GM18909 (cell line): ENCODE measurements around the gene SPEG.
"Not testable (repeated sequence)": the region's sequence is repeated elsewhere in the genome, so short reads cannot be mapped to it uniquely, and the experiment has no call there.

ENCODE experiments used
- ATAC-seq: cut with Tn5 transposase; IDR thresholded peaks from one replicate; pipeline ENCODE4 v1.9.1; 2021; ENCODE audit warnings: mild to moderate bottlenecking; ENCODE audit not compliant: unreplicated experiment, poor library complexity

SPEG gene

DNA sequence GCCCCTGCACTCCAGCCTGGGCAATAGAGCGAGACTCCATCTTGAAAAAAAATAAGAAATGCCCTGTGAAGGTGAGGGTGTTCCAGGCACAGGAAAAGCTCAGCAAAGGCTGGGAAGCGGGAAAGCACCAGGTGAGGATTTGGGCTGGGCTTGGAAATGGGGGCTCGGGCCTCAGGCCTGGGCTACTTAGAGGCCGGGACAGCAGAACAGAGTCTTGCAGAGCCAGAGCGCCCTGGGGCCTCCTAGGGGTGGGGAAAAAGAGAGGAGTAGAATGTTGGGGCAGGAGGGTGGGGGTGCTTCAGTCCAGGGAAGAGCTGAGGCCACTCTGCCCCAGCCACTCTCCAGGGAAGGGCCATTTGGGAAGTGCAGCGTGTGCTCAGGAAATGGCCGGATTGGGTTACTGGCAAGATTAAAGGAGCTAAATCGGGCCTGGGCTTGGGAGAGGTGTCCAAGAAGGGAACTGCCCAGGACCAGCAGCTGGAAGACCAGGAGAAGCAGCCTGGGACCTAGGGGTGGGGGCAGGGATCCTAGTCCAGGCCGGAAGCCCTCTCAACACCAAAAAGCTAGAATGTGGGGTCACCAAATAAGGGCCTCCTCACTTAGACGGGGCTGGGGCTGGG lies 30.2 kb upstream of the SPEG start:
- ATAC-seq, result no peak

DNA sequence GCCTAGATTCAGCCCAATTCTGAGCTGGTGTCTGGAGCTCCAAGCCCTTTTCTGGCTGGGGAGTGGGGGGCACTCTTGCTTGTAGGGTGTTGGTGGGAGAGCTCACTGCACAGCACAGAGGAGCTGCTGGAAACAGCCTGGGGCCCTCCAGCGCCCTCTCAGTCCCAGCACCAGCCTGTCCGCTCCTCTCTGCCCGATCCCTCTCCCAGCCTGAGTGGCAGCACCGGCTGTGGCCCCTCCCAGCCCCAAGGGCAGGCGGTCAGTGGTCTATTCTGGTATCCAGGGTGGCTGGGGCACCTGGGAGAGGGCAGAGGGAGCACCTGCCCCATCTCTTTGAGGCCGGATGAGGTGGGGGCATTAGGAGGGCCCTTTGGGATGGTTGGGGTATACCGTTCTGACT lies 29.7 kb upstream of the SPEG start:
- no peak for ATAC-seq

DNA sequence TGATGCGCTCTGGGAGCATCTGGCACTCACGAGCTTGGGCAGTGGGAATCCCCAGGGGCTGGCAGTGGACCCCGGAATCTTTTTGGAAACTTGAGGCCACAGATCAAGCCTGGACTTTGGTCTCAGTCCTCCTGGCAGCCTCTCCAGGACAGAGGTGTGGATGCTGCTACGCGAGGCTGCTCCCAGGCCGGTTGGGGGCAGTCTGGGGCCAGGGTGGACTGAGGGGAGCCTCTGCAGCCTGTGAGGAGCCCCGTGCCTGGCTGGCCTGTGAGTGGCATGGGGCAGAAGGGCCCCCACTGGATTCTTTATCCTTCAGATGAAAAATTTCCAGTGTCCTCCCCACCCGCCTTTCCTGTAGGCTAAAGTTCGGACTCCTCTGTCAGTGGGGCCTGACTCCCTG lies 29.2 kb upstream of the SPEG start:
- no peak for ATAC-seq

DNA sequence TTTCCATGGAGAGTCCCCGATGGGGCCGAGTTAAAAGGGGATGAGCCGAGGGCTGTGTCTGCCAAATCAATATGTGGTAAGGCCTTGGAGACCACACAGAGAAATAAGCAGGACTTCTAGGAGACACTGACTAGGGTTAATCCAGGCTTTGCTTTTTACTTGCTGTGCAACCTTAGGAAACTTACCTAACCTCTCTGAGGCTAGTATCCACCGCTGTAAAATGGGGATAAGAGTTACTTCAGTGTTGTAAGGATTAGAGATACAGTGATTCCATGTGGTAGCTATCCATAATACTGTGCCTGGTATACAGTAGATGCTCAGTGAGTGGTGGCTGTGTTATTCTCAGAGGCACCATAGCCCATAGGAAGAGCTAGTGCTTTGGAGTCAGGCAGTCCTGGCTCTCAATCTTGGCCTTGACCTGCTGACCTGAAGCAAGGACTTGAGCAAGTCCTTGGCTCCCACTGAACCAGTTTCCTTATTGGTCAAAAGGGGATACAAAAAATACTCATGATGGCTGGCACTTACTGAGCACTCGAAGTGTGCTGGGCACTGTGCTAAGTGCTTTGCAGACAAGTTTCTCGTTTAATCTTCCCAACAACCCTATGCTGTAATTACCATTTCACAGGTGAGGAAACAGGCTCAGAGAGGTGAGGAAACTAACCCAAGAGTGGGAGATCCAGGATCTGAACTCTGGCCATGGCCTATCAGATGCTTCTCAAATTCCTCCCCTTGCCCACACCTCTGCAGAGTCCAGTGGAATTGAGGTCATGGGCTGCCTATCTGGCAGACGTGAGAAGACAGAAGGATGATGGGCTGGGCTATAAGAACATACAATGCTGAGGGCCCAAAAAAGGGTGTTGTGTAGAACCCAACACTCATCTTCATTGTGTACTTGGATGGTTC lies 28.4 kb upstream of the SPEG start:
- no peak for ATAC-seq

DNA sequence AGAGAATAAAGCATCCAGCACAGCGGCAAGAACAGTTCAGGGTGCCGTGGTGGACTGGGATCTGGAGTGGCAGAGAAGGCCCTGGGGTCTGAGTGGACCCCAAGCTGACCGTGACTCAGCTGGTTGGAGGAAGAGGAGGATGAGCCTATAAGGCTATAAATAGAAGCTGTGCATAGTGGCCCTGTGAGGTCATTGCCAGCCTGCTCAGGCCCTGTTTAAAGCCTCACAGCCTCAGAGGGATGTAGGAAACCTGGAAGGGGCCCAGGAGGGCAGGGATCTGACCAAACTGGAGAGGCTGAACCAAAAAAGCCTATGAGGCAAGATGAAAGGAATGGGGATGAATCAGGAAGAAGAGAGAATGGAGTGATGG lies 27.8 kb upstream of the SPEG start:
- ATAC-seq, result no peak

DNA sequence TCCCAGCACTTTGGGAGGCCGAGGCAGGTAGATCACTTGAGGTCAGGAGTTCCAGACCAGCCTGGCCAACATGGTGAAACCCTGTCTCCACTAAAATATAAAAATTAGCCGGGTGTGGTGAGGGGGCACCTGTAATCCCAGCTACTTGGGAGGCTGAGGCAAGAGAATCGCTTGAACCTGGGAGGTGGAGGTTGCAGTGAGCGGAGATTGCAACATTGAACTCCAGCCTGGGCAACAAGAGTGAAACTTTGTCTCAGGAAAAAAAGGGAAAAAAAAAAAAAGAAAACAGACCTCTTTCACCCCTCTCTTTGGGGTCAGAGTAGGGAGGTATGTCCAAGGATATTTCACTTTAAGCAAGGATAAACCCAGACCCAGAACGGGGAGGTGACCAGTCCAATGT lies 27.3 kb upstream of the SPEG start:
- ATAC-seq, result not testable (repeated sequence)

DNA sequence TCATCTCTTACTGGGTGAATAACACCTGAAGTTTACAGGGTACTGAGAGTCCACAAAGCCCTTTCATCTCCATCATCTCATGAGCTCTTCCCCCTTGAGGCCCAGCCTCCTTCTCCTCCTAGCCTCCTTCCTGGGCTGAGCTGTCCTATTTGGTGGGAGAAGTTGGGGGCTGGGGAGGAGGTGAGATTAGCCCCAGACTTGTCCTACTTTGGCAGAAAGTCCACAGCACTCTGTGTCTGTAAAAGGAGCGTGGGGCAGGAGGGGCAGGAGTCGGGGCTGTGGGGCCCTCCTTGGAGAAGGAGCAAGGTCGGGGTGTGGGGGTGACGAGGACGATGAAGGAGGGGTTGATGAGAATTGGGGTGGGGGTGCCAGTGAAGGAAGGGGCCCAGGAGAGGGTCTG lies 26.4 kb upstream of the SPEG start:
- ATAC-seq, result no peak

DNA sequence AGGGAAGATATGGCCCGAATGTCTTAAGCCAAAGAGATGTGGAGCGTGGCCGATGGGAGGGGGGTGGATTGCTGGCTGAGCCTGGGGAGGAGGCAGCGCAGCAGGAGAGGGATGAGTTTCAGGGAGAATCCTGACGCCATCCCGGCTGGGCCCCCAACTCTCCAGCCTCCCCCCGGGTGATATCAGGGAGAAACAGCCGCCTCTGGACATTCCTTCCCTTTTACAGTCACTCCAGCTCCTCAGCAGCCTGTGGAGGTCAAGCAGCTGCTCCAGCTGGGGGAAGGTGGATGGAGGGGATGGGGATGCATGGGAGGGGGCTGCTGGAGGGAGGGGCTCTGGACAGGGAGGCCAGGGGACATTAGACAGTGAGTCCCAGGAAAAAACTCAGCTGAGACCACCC lies 26.0 kb upstream of the SPEG start:
- no peak for ATAC-seq

DNA sequence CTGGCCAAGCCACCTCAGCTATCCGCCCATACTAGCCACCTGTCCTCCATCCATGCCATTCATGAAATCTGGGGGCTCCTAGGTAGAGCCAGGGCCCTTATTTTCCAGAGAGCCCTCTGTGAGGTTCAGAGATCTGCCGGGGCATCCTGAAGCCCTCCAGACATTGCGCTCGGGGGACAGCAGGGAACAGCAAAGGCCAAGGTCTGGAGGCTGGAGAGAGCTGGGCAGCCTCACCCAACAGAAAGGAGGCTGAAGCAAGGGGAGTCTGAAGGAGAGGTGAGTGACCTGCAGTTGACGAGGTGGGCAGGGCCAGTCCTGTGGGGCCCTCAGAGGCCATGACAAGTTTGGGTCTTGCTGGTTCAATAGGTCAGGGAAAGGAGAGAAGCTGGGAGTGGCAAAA lies 25.0 kb upstream of the SPEG start:
- no peak for ATAC-seq

DNA sequence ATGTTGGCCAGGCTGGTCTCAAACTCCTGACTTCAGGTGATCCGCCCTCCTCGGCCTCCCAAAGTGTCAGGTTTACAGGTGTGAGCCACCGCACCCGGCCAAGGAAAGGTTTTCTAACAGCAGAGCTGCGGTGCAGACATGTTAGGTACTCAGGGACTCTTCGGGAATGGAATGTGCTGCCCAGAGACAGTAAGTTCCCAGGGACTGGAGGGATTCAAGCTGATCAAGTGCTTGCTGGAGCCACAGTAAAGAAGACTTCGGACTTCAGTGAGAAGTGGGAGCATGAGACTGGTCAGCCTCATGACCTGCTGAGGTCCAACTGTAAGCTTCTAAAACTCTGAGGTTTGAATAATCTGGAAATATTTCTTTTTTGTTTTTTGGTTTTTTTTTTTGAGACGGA lies 24.3 kb upstream of the SPEG start:
- no peak for ATAC-seq

DNA sequence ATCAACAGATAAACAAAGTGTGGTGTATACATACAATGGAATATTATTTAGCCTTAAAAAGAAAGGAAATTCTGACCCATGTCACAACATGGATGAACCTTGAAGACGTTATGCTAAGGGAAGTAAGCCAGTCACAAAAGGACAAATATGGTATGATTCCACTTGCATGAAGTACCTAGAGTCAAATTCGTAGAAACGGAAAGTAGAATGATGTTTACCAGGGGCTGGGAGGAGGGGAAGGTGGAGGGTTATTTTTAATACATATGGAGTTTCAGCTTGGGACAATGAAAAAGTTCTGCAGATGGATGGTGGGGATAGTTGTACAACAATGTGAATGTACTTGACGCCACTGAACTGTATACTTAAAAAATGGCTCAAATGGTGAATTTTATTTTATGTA lies 19.8 kb upstream of the SPEG start:
- no peak for ATAC-seq

DNA sequence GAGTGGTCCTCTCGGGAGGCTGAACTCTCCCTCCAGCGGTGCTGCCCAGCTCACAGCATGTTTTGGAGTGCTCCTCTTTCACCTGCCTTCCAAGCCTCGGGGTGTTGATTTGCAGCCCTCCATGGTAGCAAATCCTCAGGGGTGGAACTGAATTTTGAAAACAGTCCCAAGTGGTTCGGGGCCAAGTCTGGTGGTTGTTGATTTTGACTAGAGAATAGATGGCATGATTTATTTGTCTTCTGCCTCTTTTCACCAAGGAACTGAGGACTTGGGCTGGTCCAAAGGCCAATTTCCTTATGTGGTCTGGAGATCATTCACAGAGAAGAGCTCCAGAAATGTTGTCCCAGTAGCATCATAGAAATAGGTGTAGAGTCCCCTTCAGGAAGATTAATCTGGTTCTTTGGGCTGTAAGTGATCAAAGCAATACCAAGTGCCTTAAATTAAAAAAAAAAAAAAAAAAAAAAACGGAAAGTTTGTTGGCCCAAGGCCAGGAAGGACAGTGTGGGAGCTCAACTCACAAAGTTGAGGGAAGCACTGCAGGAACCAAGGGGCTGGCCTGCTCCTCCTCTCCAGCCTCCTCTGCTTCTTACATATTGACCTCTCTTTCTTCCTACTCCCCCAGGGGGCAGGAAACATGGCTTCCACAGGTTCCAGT lies 18.9 kb upstream of the SPEG start:
- ATAC-seq, result no peak

DNA sequence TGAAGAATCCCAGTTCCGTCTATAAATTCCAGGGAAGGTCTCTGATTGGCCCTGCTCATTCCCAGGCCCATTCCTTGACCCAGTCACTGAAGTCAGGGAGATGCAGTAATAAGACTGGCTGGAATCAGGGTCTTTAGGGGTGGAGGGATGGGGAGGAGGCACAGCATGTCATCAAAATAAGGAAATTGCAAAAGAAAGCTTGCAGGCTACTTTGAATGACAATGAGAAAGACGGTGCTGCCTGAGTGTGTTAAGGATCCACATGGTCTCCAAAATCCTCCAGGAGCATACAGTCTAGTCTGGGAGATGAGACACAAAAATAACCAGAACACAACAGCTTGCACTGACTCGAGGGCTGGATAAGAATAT lies 18.4 kb upstream of the SPEG start:
- ATAC-seq, result no peak

DNA sequence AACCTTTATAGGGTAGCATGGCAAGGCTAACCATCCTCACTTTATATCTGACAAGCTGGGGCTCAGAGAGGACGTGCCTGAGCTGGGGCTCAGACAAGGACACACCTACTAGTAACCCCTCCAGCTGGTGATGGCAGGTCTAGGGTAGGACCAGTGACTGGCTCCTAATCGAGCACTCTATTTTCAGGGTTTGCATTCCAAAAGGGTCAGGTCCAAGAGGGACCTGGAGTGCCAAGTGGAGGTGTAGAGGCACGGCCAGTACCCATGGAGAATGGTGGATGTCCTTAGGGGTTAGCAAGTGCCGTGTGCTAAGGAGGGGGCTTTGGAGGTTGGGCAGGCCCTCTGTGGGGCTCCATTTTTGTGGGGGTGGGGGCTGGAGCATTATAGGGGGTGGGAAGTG lies 17.7 kb upstream of the SPEG start:
- ATAC-seq, result no peak

DNA sequence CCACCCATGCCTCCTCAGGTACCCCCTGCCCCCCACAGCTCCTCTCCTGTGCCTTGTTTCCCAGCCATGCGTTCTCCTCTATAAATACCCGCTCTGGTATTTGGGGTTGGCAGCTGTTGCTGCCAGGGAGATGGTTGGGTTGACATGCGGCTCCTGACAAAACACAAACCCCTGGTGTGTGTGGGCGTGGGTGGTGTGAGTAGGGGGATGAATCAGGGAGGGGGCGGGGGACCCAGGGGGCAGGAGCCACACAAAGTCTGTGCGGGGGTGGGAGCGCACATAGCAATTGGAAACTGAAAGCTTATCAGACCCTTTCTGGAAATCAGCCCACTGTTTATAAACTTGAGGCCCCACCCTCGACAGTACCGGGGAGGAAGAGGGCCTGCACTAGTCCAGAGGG lies 17.3 kb upstream of the SPEG start:
- ATAC-seq, result no peak

DNA sequence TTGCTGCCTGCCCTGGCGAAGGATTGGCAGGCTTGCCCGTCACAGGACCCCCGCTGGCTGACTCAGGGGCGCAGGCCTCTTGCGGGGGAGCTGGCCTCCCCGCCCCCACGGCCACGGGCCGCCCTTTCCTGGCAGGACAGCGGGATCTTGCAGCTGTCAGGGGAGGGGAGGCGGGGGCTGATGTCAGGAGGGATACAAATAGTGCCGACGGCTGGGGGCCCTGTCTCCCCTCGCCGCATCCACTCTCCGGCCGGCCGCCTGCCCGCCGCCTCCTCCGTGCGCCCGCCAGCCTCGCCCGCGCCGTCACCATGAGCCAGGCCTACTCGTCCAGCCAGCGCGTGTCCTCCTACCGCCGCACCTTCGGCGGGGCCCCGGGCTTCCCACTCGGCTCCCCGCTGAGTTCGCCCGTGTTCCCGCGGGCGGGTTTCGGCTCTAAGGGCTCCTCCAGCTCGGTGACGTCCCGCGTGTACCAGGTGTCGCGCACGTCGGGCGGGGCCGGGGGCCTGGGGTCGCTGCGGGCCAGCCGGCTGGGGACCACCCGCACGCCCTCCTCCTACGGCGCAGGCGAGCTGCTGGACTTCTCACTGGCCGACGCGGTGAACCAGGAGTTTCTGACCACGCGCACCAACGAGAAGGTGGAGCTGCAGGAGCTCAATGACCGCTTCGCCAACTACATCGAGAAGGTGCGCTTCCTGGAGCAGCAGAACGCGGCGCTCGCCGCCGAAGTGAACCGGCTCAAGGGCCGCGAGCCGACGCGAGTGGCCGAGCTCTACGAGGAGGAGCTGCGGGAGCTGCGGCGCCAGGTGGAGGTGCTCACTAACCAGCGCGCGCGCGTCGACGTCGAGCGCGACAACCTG lies 16.3 kb upstream of the SPEG start, which contains the start of gene DES:
Gene DES (plus strand): TSS at position 223 of the 857 bp plus-strand sequence. CDS start 86 bp downstream, at position 309.
- no peak for ATAC-seq

DNA sequence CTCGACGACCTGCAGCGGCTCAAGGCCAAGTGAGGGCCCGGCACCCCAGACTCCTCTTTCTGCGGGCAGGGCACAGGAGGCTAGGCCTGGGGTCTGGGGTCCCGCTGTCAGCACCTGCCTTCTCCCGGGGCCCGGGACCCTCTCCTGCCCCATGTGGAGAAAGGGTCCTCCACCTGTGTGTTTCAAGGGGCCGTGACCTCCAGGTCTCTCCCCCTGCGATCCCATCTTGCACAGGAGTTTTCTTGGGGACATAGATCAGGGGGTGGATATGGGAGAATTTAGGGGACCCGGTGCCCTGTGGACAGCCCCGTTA lies 15.7 kb upstream of the SPEG start:
- no peak for ATAC-seq

DNA sequence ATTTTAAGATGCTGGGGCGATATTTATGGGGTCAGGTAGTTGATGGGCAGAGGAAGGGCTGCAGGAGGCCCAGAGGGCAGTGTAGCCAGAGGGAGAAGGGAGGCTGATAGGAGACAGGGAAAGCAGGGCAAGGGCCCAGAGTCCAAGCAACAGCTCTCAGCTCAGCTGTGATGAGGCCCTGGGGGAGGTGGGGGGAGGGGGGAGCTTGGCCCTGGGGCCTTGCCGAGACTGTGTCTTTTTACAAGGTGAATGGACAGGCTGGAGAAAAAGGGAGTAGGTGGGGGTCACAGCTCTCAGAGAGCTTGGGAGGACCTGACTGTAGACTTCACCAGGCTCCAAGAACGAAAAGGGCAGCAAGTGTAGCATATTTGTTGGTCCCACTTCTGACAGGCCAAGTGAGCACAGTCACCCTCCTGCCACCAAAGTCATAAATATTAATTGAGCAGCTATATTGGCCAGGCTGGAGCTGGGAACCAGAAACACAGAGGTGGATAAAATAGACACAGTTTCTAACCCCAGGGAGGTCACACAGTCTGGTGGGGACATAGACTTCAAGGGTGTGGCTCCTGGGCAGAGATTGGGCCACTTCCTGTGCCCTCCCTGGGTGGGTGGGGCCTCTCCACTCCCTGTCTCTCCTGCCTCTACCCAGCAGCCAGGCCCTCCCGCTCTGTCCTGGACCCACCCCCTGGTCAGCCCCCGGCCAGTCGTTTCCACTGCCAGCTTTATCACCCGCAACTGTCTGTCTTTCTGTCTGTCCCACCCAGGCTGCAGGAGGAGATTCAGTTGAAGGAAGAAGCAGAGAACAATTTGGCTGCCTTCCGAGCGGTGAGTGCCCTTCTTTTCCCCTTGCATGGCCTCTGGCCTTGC lies 15.1 kb upstream of the SPEG start:
- no peak for ATAC-seq

DNA sequence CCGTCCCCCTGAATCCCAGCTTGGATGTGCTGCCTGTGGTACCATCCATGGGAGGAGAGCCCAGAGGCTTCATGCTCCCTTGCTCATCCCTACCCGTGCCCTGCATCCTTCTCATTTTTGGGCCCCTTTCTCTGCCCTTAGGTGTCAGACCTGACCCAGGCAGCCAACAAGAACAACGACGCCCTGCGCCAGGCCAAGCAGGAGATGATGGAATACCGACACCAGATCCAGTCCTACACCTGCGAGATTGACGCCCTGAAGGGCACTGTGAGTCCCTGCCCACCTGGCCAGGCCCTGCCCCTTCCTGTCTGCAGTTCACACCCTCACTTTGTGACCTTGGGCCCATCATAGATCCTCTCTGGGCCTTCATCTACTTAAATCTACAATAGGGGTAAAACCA lies 14.0 kb upstream of the SPEG start:
- no peak for ATAC-seq

DNA sequence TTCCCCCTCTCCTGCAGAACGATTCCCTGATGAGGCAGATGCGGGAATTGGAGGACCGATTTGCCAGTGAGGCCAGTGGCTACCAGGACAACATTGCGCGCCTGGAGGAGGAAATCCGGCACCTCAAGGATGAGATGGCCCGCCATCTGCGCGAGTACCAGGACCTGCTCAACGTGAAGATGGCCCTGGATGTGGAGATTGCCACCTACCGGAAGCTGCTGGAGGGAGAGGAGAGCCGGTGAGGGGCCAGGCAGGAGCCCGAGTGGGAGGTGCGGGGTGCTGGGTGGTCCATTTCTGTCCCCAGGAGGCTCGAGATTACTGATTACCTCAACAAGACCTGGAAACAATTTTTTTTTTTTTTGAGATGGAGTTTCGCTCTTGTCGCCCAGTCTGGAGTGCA lies 13.3 kb upstream of the SPEG start:
- ATAC-seq, result no peak
